Kidney (tissue), 2 donors: ENCODE results near the gene OOSP1. TPM values are rescaled to one million over a fixed set of nuclear protein-coding genes. Genes with fewer than 3 reads are reported as not detected.

Experiments
- polyA plus RNA-seq: library from polyadenylated mRNA; stranded (reverse); fragments of 350-450 nt; fragmentation: Illumina TruSeq; extraction: RNeasy Lipid Tissue Mini Kit (QIAGEN cat#74804); gene quantifications from one replicate; pipeline ENCODE4 v1.2.3, GENCODE V29; 2014; ENCODE audit warnings: low read depth, low replicate concordance; ENCODE audit not compliant: insufficient read depth
- total RNA-seq: library from RNA; stranded (reverse); fragmentation: NEBNext Ultra II Directional; extraction: Animal tissue kit (Norgen Biotek cat#: 25700); gene quantifications from one replicate; pipeline ENCODE4 v1.2.1, GENCODE V29; 2021
- donor health status: DM: yes; HTN: yes; CAD: no.

The OOSP1 gene
- total and polyA plus RNA-seq, 2 donors from 2014 or later: not detected

Other genes starting within 250 kb of the OOSP1 start
- not detected for gene OR10V1, start 224.6 kb upstream of the OOSP1 start, total RNA-seq
- not detected for gene OR10V1, start 224.6 kb upstream of the OOSP1 start, polyA plus RNA-seq
- 43.2 TPM for gene STX3, start 183.1 kb upstream of the OOSP1 start, total RNA-seq
- gene STX3, start 183.1 kb upstream of the OOSP1 start, polyA plus RNA-seq: 57.2 TPM
- gene MRPL16, start 127.7 kb upstream of the OOSP1 start, total RNA-seq: 38.0 TPM
- gene MRPL16, start 127.7 kb upstream of the OOSP1 start, polyA plus RNA-seq: 109 TPM
- not detected for gene CBLIF, start 92.9 kb upstream of the OOSP1 start, total RNA-seq
- not detected for gene CBLIF, start 92.9 kb upstream of the OOSP1 start, polyA plus RNA-seq
- 1.8 TPM for gene TCN1, start 71.9 kb upstream of the OOSP1 start, total RNA-seq
- gene TCN1, start 71.9 kb upstream of the OOSP1 start, polyA plus RNA-seq: not detected
- gene OOSP3, start 59.6 kb upstream of the OOSP1 start, total RNA-seq: not detected
- gene OOSP3, start 59.6 kb upstream of the OOSP1 start, polyA plus RNA-seq: not detected
- not detected for gene OOSP4A, start 25.6 kb downstream of the OOSP1 start, total RNA-seq
- gene OOSP4A, start 25.6 kb downstream of the OOSP1 start, polyA plus RNA-seq: not detected
- gene OOSP4B, start 78.7 kb downstream of the OOSP1 start, total RNA-seq: not detected
- not detected for gene OOSP4B, start 78.7 kb downstream of the OOSP1 start, polyA plus RNA-seq
- not detected for gene OOSP2, start 102.0 kb downstream of the OOSP1 start, total RNA-seq
- gene OOSP2, start 102.0 kb downstream of the OOSP1 start, polyA plus RNA-seq: not detected
- gene MS4A3, start 118.2 kb downstream of the OOSP1 start, total RNA-seq: not detected
- gene MS4A3, start 118.2 kb downstream of the OOSP1 start, polyA plus RNA-seq: not detected
- gene MS4A2, start 150.2 kb downstream of the OOSP1 start, total RNA-seq: 9.1 TPM
- not detected for gene MS4A2, start 150.2 kb downstream of the OOSP1 start, polyA plus RNA-seq
- gene MS4A6A, start 244.7 kb downstream of the OOSP1 start, total RNA-seq: 145 TPM
- 16.7 TPM for gene MS4A6A, start 244.7 kb downstream of the OOSP1 start, polyA plus RNA-seq